ENCODE results near the gene DDAH1. TPM values are rescaled to one million over a fixed set of nuclear protein-coding genes. Genes with fewer than 3 reads are reported as not detected.

The DDAH1 gene
- total RNA-seq, 3 donors from 2014 or later = 9.3 to 24.3 (median 23.9) TPM

DNA sequence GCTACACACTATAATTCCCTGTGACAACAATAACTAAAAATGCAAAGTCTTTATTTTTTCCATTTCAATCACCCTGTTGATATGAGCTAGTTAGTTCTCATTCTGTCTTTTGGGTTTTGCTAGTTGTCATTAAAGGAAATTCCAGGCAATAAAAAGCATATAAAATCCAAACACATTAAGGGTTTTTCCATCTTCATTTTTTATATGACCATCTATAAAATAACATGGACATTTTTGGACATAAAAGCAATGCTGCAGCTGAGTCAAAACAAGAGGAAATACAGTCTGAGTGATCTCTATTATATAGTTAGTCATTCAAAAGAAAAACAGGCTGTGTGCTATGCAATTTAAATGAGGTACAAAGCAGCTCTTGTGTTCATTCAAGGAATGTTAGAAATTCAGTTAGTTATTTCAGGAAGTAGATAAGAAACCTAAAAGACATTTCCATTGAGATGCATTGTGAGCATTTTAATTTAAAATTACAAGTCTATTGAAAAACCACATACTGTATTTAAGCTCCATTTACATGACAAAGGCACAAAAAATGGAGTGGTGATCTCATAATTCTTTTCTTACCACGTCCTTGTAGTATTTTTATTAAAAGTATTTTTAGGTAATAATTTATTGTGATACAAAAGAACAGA is 121.2 kb downstream of the DDAH1 start:
- Histone ChIP-seq H3K27ac (no peak overlapping the region), H3K4me3 (no peak overlapping the region), H3K9me3 (no peaks in the 10 kb centered on the region), H3K27me3 (no peaks in the 10 kb centered on the region), H3K36me3 (no peaks in the 10 kb centered on the region), H3K4me1 (no peaks in the 10 kb centered on the region)
- intact Hi-C loops (cut with DNase I; ENCODE audit: low total_unique reads) = no loop called here
- TF ChIP-seq POLR2A (IDR thresholded peaks at IDR 0.05) = no peak
- TF ChIP-seq POLR2AphosphoS5 (IDR thresholded peaks at IDR 0.05) = no peak
- TF ChIP-seq, protein P1, sequence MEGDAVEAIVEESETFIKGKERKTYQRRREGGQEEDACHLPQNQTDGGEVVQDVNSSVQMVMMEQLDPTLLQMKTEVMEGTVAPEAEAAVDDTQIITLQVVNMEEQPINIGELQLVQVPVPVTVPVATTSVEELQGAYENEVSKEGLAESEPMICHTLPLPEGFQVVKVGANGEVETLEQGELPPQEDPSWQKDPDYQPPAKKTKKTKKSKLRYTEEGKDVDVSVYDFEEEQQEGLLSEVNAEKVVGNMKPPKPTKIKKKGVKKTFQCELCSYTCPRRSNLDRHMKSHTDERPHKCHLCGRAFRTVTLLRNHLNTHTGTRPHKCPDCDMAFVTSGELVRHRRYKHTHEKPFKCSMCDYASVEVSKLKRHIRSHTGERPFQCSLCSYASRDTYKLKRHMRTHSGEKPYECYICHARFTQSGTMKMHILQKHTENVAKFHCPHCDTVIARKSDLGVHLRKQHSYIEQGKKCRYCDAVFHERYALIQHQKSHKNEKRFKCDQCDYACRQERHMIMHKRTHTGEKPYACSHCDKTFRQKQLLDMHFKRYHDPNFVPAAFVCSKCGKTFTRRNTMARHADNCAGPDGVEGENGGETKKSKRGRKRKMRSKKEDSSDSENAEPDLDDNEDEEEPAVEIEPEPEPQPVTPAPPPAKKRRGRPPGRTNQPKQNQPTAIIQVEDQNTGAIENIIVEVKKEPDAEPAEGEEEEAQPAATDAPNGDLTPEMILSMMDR (IDR thresholded peaks at IDR 0.05) = no peak
- no peak for DNase-seq (ENCODE audit: low spot score in 2 of 2)

- TF ChIP-seq POLR2AphosphoS5 (IDR thresholded peaks at IDR 0.05) (no peak), POLR2A (IDR thresholded peaks at IDR 0.05) (no peak)
- TF ChIP-seq, protein P1 (IDR thresholded peaks at IDR 0.05) = no peak
- Histone ChIP-seq H3K36me3 (no peaks in the 10 kb centered on the region), H3K27ac (no peak overlapping the region), H3K4me3 (no peak overlapping the region), H3K9me3 (no peaks in the 10 kb centered on the region), H3K4me1 (no peaks in the 10 kb centered on the region), H3K27me3 (no peaks in the 10 kb centered on the region)
- DNase-seq (ENCODE audit: low spot score in 2 of 2) = no peak
- intact Hi-C loops (cut with DNase I; ENCODE audit: low total_unique reads) = no loop called here
Measured at GRCh38 chr1:85343213-85343611, 121.7 kb downstream of the DDAH1 start.

DNA sequence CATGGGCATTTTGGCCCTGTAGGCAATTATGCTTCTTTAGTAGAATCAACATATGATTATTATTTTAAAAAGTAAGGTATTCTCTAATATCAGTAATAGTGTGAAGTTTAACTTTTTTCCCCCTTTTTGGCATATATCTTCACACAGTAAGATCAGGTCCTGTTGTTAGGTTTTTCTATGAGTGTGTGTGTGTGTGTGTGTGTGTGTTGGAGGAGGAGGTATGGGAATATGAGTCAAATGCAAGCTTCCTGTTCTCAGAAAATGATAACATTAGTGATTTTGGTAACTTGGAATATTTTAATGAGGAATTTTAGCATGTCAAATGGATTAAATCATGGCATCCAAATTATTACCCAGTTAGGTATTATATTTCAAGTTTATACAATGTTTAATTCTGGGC is 122.8 kb downstream of the DDAH1 start:
- DNase-seq (ENCODE audit: low spot score in 2 of 2) = no peak
- no peaks in the 10 kb centered on the region for H3K9me3 ChIP-seq
- H3K4me1 ChIP-seq = no peaks in the 10 kb centered on the region
- no peaks in the 10 kb centered on the region for H3K36me3 ChIP-seq
- intact Hi-C loops (cut with DNase I; ENCODE audit: low total_unique reads) = no loop called here
- TF ChIP-seq, protein P1 (IDR thresholded peaks at IDR 0.05) = no peak
- TF ChIP-seq POLR2AphosphoS5 (IDR thresholded peaks at IDR 0.05) = no peak
- TF ChIP-seq POLR2A (IDR thresholded peaks at IDR 0.05) = no peak
- no peak overlapping the region for H3K27ac ChIP-seq
- H3K4me3 ChIP-seq = no peak overlapping the region
- H3K27me3 ChIP-seq = no peaks in the 10 kb centered on the region

GRCh38 chr1:85340427-85340826 is 124.5 kb downstream of the DDAH1 start:
- no peaks in the 10 kb centered on the region for H3K36me3 ChIP-seq
- H3K4me3 ChIP-seq = no peak overlapping the region
- TF ChIP-seq POLR2A (IDR thresholded peaks at IDR 0.05) = no peak
- no peak overlapping the region for H3K27ac ChIP-seq
- H3K9me3 ChIP-seq = no peaks in the 10 kb centered on the region
- no peak for DNase-seq (ENCODE audit: low spot score in 2 of 2)
- no peaks in the 10 kb centered on the region for H3K4me1 ChIP-seq
- no peaks in the 10 kb centered on the region for H3K27me3 ChIP-seq
- intact Hi-C loops (cut with DNase I; ENCODE audit: low total_unique reads) = no loop called here

GRCh38 chr1:85339656-85340399 is 125.1 kb downstream of the DDAH1 start:
- intact Hi-C loops (cut with DNase I; ENCODE audit: low total_unique reads) = no loop called here
- no peaks in the 10 kb centered on the region for H3K4me1 ChIP-seq

More at GRCh38 chr1:85339656-85340399, 125.1 kb downstream of the DDAH1 start:
- Histone ChIP-seq H3K36me3 (no peaks in the 10 kb centered on the region), H3K4me3 (no peak overlapping the region), H3K27me3 (no peaks in the 10 kb centered on the region), H3K9me3 (no peaks in the 10 kb centered on the region), H3K27ac (no peak overlapping the region)
- TF ChIP-seq, protein P1 (IDR thresholded peaks at IDR 0.05) = no peak
- DNase-seq (ENCODE audit: low spot score in 2 of 2) = no peak

All from breast epithelium (tissue), 4 donors.